RWPE1 (cell line): Measurements from ENCODE around the gene GPR146.
A peak's percentile ranks its signal among the peaks of the same experiment; 100 is the strongest.

ENCODE experiments used
- CTCF ChIA-PET: fragments of 350-600 bp; sonication (Branson Sonifier 250); formaldehyde crosslinking; extraction: SDS; loops from one replicate; lab custom pipeline; 2021; lab: Yijun Ruan, JAX
- POLR2A ChIA-PET: fragments of 400-600 bp; formaldehyde crosslinking; extraction: SDS; loops from one replicate; lab custom pipeline; 2020; ENCODE audit warnings: antibody characterized with exemption; ENCODE audit not compliant: low non-redundant PET; lab: Yijun Ruan, JAX
- DNase-seq: peaks from one replicate; pipeline ENCODE4 v3.0.0; 2012; ENCODE audit warnings: low spot score
- H3K27ac ChIP-seq: fragments of 450-650 bp; 2 replicates; pipeline ENCODE4 v1.5.1; 2017
- CTCF ChIP-seq: fragments of 450-650 bp; conservative IDR thresholded peaks from 2 replicates; pipeline ENCODE4 v1.5.1; 2017; ENCODE audit warnings: low read depth, mild to moderate bottlenecking

Gene GPR146

GRCh38 chr7:1052031-1052818 lies 7.9 kb downstream of the GPR146 start:
- CTCF ChIA-PET, result interaction anchor here (0.6 to 2.1 kb wide), 3 partner anchors 13 to 59 kb away, joined by 4 to 10 read pairs (median 7); no protein-coding TSS in a partner anchor
- H3K27ac ChIP-seq, result peak overlapping the region; percentile 49
- TF ChIP-seq CTCF, result no peak

GRCh38 chr7:1053002-1053411 lies 8.7 kb downstream of the GPR146 start:
- TF ChIP-seq CTCF, result no peak
- CTCF ChIA-PET, result interaction anchor here (2.1 kb wide), 1 partner anchor 13 kb away, joined by 10 read pairs; no protein-coding TSS in a partner anchor
- DNase-seq, result no peak
- POLR2A ChIA-PET, result no interaction called here
- H3K27ac ChIP-seq, result peak overlapping the region; percentile 49

More at GRCh38 chr7:1052031-1052818, 7.9 kb downstream of the GPR146 start:
- POLR2A ChIA-PET, result no interaction called here
- no peak for DNase-seq

GRCh38 chr7:1053816-1054370 lies 9.5 kb downstream of the GPR146 start:
- DNase-seq, result no peak
- CTCF ChIA-PET, result interaction anchor here (0.6 to 2.1 kb wide), 6 partner anchors 9 to 114 kb away, joined by 3 to 10 read pairs (median 3); partner anchors contain the start of gene GPR146
- POLR2A ChIA-PET, result no interaction called here

GRCh38 chr7:1054438-1054837 lies 10.1 kb downstream of the GPR146 start:
- POLR2A ChIA-PET, result no interaction called here
- H3K27ac ChIP-seq, result peak overlapping the region; percentile 49; the same call in 1 of the 2 replicates
- CTCF ChIA-PET, result interaction anchor here (0.6 kb wide), 2 partner anchors 80 to 115 kb away, joined by 3 read pairs; no protein-coding TSS in a partner anchor
- TF ChIP-seq CTCF, result no peak
- no peak for DNase-seq

More at GRCh38 chr7:1053816-1054370, 9.5 kb downstream of the GPR146 start:
- peak overlapping the region; percentile 49 for H3K27ac ChIP-seq
- no peak for TF ChIP-seq CTCF

- no peak for DNase-seq
- TF ChIP-seq CTCF, result no peak
- POLR2A ChIA-PET, result no interaction called here
- peak overlapping the region; percentile 49 for H3K27ac ChIP-seq
- CTCF ChIA-PET, result no interaction called here
Measured at GRCh38 chr7:1054861-1055450, 10.6 kb downstream of the GPR146 start.

GRCh38 chr7:1055491-1055955 lies 11.2 kb downstream of the GPR146 start:
- peak overlapping the region; percentile 49 for H3K27ac ChIP-seq
- ChIA-PET CTCF (interaction anchor here (0.9 to 1.8 kb wide), 3 partner anchors 10 to 75 kb away, joined by 4 to 7 read pairs (median 6); no protein-coding TSS in a partner anchor), POLR2A (no interaction called here)
- no peak for TF ChIP-seq CTCF
- no peak for DNase-seq
